HL-60 (cell line): ENCODE data around the gene FGF1.

Experiments
- DNase-seq, 2 experiments: peaks; one replicate each; pipeline ENCODE4 v3.0.0-alpha.2; 2010 to 2020; ENCODE audit warnings: low read depth in 1 of 2, low spot score in 1 of 2
- H3K27ac ChIP-seq: fragments of 250-450 bp; sonication (Bioruptor Pico); replicated peaks from 2 replicates; pipeline ENCODE4 v1.5.1; 2020; ENCODE audit warnings: mild to moderate bottlenecking, moderate library complexity
- H3K27me3 ChIP-seq: fragments of 250-450 bp; sonication (Bioruptor Pico); 2 replicates; pipeline ENCODE4 v1.5.1; 2021; ENCODE audit warnings: mild to moderate bottlenecking, moderate library complexity; ENCODE audit not compliant: insufficient read depth, poor library complexity, severe bottlenecking
- H3K4me3 ChIP-seq: replicated peaks from 2 replicates; pipeline ENCODE4 v1.5.1; 2011; ENCODE audit warnings: mild to moderate bottlenecking, control low read depth, low read length; ENCODE audit not compliant: insufficient read depth
- CTCF ChIP-seq: IDR thresholded peaks from one replicate; pipeline ENCODE4 v1.5.1; 2011; ENCODE audit warnings: low read length, control low read depth, inconsistent platforms; ENCODE audit not compliant: insufficient read depth
- GABPA ChIP-seq: IDR thresholded peaks from 2 replicates; pipeline ENCODE4 v1.6.1; 2012; ENCODE audit warnings: low read depth
- POLR2AphosphoS5 ChIP-seq: IDR thresholded peaks from 2 replicates; pipeline ENCODE4 v1.6.1; 2012; ENCODE audit warnings: low read depth
- REST ChIP-seq: IDR thresholded peaks from 2 replicates; pipeline ENCODE4 v1.6.1; 2012; ENCODE audit warnings: low read depth; ENCODE audit not compliant: insufficient replicate concordance
- SPI1 ChIP-seq: IDR thresholded peaks from 2 replicates; pipeline ENCODE4 v1.6.1; 2012; ENCODE audit warnings: low read depth, mild to moderate bottlenecking, borderline replicate concordance

Gene FGF1

GRCh38 chr5:142644127-142644526 is 41.8 kb downstream of the FGF1 start:
- no peak overlapping the region for H3K27ac ChIP-seq
- peaks cover 5% of the 10 kb centered on the region for H3K27me3 ChIP-seq
- H3K4me3 ChIP-seq = no peak overlapping the region
- TF ChIP-seq POLR2AphosphoS5 (no peak), CTCF (no peak), SPI1 (no peak), GABPA (no peak), REST (no peak)
- no peak for DNase-seq

GRCh38 chr5:142643634-142644033 is 42.3 kb downstream of the FGF1 start:
- TF ChIP-seq SPI1 (no peak), POLR2AphosphoS5 (no peak), REST (no peak), CTCF (no peak), GABPA (no peak)
- no peak for DNase-seq
- peaks cover 5% of the 10 kb centered on the region for H3K27me3 ChIP-seq
- no peak overlapping the region for H3K27ac ChIP-seq
- no peak overlapping the region for H3K4me3 ChIP-seq

GRCh38 chr5:142642427-142642826 is 43.5 kb downstream of the FGF1 start:
- Histone ChIP-seq H3K4me3 (no peak overlapping the region), H3K27ac (no peak overlapping the region), H3K27me3 (peaks cover 5% of the 10 kb centered on the region)
- no peak for TF ChIP-seq CTCF
- no peak for TF ChIP-seq REST
- no peak for DNase-seq
